SH-SY5Y (cell line): Measurements from ENCODE around the gene GPR157.

Source experiments
- GATA2 ChIP-seq: IDR thresholded peaks from 2 replicates; pipeline ENCODE4 v1.6.1; 2011; ENCODE audit warnings: mild to moderate bottlenecking, low read depth, low read length
- GATA3 ChIP-seq: IDR thresholded peaks from 2 replicates; pipeline ENCODE4 v1.6.1; 2011; ENCODE audit warnings: low read depth, mild to moderate bottlenecking, low read length, moderate library complexity

DNA sequence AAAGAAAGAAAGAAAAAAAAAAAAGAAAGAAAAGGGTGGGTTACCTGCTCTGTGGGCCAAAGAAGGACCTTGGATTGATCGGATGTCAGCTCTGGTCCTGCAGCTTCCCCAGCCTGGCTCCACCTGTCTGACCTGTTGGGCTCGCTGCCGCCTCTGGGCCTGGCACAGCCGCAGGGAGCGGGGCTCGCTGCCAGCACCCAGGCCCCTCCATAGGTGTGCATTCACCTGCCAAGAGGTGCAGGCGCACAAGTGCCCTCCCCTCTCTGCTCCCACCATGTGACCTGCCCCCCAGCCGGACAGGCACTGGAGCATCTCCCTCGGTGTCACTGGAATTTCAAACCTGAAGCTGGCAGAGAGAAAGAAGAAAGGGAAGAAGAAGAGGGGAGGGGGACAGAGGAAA lies 33.1 kb upstream of the GPR157 start:
- TF ChIP-seq GATA2 (no peak), GATA3 (no peak)
